ENCODE results near the gene KCNN1. TPM values are rescaled to one million over a fixed set of nuclear protein-coding genes. Genes with fewer than 3 reads are reported as not detected.

The KCNN1 gene
- total and polyA plus RNA-seq, 2 of the 4 experiments (the other 2 are of a cell fraction) = 0.09 TPM; not detected in 1

DNA sequence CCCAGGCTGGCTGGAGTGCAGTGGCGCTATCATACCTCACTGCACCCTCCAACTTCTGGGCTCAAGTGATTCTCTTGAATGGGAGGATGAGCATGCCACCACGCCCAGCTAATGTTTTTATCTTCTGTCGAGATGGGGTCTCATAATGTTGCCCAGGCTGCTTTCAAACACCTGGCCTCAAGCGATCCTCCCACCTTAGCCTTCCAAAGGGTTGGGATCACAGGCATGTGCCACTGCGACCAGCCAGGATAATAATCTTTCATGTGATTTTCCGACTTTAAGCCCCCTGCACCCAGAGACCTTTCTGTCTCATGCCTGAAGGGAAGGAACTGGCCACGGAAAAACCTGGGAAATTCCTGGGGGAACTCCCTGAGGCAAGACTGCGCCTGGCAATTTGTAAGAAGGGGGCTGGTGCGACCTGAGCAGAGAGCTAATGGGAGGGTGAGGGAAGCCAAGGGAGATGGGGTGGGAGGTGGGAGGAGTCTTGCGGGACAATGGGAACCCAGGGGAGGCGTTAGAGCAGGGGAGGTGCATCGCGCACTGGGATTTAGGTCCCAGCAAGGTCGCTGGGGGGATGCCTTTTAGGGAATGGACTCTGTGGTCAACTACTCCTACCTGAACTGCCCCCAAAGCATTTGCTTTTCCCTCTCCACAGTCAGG is 35.2 kb upstream of the KCNN1 start:
- 15% methylated on average over 4 of the region's 14 CpGs; no CpG with 5 or more reads in 1 of the 2 experiments for WGBS, 2 experiments (ENCODE audit: extremely low coverage in 2 of 2, insufficient read length in 1 of 2)
- dilution Hi-C loops (cut with HindIII; ENCODE audit: low sequenced_read_pairs, unreplicated experiment) (no loop called here), in situ Hi-C loops (cut with MboI; ENCODE audit: low sequenced_read_pairs) (loop anchor here (25.0 kb wide), 1 partner anchor 131 kb away; no protein-coding TSS in a partner anchor), intact Hi-C loops (cut with micrococcal nuclease) (loop anchor here (1.0 kb wide), 2 partner anchors 61 to 72 kb away; partner anchors contain the start of gene RPL18A)
- H2AK5ac ChIP-seq (ENCODE audit: low read depth, low read length) = no peak overlapping the region
- peaks cover 0 to 25% of the 10 kb centered on the region in 2 experiments; a peak in 3 of 4 replicates for H3K79me1 ChIP-seq (ENCODE audit: low read depth in 1 of 2, low read length in 2 of 2)
- TF ChIP-seq FOS (IDR thresholded peaks at IDR 0.05; ENCODE audit: low read depth, low read length) (no peak), NFE2L2 (IDR thresholded peaks at IDR 0.05; ENCODE audit: low read depth, low read length) (no peak), RCOR1 (IDR thresholded peaks at IDR 0.05; ENCODE audit: insufficient replicate concordance, low read length) (no peak), CTCF (conservative IDR thresholded peaks at IDR 0.05; ENCODE audit: low read depth, low read length) (no peak), USF2 (IDR thresholded peaks at IDR 0.05; ENCODE audit: low read depth, low read length) (no peak), MAZ (IDR thresholded peaks at IDR 0.05; ENCODE audit: borderline replicate concordance, low read depth, low read length) (no peak), CHD1 (IDR thresholded peaks at IDR 0.05; ENCODE audit: low read depth, low read length) (no peak), SMC3 (IDR thresholded peaks at IDR 0.05; ENCODE audit: low read depth, low read length) (no peak), BHLHE40 (IDR thresholded peaks at IDR 0.05; ENCODE audit: low read depth, low read length) (no peak)
- TF ChIP-seq, protein P1, sequence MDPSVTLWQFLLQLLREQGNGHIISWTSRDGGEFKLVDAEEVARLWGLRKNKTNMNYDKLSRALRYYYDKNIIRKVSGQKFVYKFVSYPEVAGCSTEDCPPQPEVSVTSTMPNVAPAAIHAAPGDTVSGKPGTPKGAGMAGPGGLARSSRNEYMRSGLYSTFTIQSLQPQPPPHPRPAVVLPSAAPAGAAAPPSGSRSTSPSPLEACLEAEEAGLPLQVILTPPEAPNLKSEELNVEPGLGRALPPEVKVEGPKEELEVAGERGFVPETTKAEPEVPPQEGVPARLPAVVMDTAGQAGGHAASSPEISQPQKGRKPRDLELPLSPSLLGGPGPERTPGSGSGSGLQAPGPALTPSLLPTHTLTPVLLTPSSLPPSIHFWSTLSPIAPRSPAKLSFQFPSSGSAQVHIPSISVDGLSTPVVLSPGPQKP (IDR thresholded peaks at IDR 0.05; ENCODE audit: borderline replicate concordance, low read depth, low read length) = no peak
- H2BK15ac ChIP-seq (ENCODE audit: low read depth, low read length) = no peak overlapping the region
- H3K23ac ChIP-seq (ENCODE audit: low read depth, low read length) = peak overlapping the region; percentile 66
- BruUV-seq (replicated peaks) = no TSS peak
- peak overlapping the region; percentile 84 to 100 for H4K8ac ChIP-seq (ENCODE audit: low read depth in 2 of 2, low read length in 2 of 2)
- no peak overlapping the region for H2BK20ac ChIP-seq (ENCODE audit: low read depth, low read length)
- no peak overlapping the region; the same call in 1 of the 2 replicates for H3K4me2 ChIP-seq (ENCODE audit: low read depth, low read length)
- no peak overlapping the region for H3K4me3 ChIP-seq (ENCODE audit: insufficient read depth, low read depth, low read length)
- peak overlapping the region; percentile 92; the same call in 1 of the 2 replicates for H3K14ac ChIP-seq (replicated peaks; ENCODE audit: low read depth, low read length)
- H3K4ac ChIP-seq (ENCODE audit: low read depth, low read length) = no peak overlapping the region
- H3K9me3 ChIP-seq (ENCODE audit: control insufficient read depth, insufficient read depth, low read length) = no peaks in the 10 kb centered on the region
- DNase-seq = no peak
- peaks cover 2% of the 10 kb centered on the region; the same call in 1 of the 2 replicates for H3K36me3 ChIP-seq (ENCODE audit: control insufficient read depth, insufficient read depth, low read length)
- peaks cover 3% of the 10 kb centered on the region for H3K9me1 ChIP-seq (ENCODE audit: insufficient read depth, low read length)
- H3K27me3 ChIP-seq (ENCODE audit: control insufficient read depth, insufficient read depth, low read length) = peaks cover 2% of the 10 kb centered on the region; the same call in 1 of the 2 replicates
- no peak for ATAC-seq (ENCODE audit: low read depth)
- peak overlapping the region; percentile 55 for H4K5ac ChIP-seq (ENCODE audit: low read depth, low read length)
- no peak overlapping the region for H2BK120ac ChIP-seq (ENCODE audit: low read depth, low read length)
- H2AFZ ChIP-seq (replicated peaks; ENCODE audit: low read length, poor library complexity) = peak overlapping the region; percentile 87
- no peak overlapping the region for H3K9ac ChIP-seq (ENCODE audit: low read depth, low read length)
- ChIA-PET POLR2A (ENCODE audit: unreplicated experiment) (interaction anchor here (1.4 kb wide), 1 partner anchor 72 kb away, joined by 12 read pairs; the partner anchor contains the start of gene RPL18A), CTCF (interaction anchor here (1.0 to 3.0 kb wide), 5 partner anchors 26 to 72 kb away, joined by 4 to 33 read pairs (median 5); partner anchors contain the start of genes RPL18A and SLC5A5)
- no peaks in the 10 kb centered on the region for H4K20me1 ChIP-seq (ENCODE audit: insufficient read depth, low read length)
- no peak overlapping the region for H3K56ac ChIP-seq (ENCODE audit: extremely low read depth, insufficient read depth, low read length)
- H2BK5ac ChIP-seq (ENCODE audit: low read depth, low read length, poor library complexity, severe bottlenecking) = no peak overlapping the region
- H3K4me1 ChIP-seq (ENCODE audit: control insufficient read depth, insufficient read depth, low read length) = peaks cover 3% of the 10 kb centered on the region; the same call in 1 of the 2 replicates
- H3K27ac ChIP-seq (ENCODE audit: insufficient read depth, low read length) = no peak overlapping the region
- no peak overlapping the region for H4K91ac ChIP-seq (ENCODE audit: insufficient read depth, low read depth, low read length)
- H3K18ac ChIP-seq (ENCODE audit: low read depth, low read length) = no peak overlapping the region
- H2AK9ac ChIP-seq (replicated peaks; ENCODE audit: low read depth, low read length, poor library complexity) = peak overlapping the region; percentile 11

Measured in IMR-90 (cell line).